Subcutaneous adipose tissue (tissue), 4 donors: ENCODE measurements around the gene KLHL11. TPM values are rescaled to one million over a fixed set of nuclear protein-coding genes. Genes with fewer than 3 reads are reported as not detected.

ENCODE experiments used
- total RNA-seq, 4 donors: library from RNA; depleted of rRNA; stranded (reverse); fragments of >200 nt; gene quantifications; one replicate each; pipeline ENCODE4 v1.1.0, GENCODE V29; 2016
- TF ChIP-seq, protein P1 (sequence below): fragments of 450-650 bp; IDR thresholded peaks from one replicate; pipeline ENCODE4 v1.5.1; 2016; ENCODE audit warnings: low read depth, mild to moderate bottlenecking, control low read depth, antibody characterized with exemption, moderate library complexity

KLHL11 gene
- total RNA-seq, 4 donors from 2014 or later: 15.1 to 20.5 (median 17.8) TPM

DNA sequence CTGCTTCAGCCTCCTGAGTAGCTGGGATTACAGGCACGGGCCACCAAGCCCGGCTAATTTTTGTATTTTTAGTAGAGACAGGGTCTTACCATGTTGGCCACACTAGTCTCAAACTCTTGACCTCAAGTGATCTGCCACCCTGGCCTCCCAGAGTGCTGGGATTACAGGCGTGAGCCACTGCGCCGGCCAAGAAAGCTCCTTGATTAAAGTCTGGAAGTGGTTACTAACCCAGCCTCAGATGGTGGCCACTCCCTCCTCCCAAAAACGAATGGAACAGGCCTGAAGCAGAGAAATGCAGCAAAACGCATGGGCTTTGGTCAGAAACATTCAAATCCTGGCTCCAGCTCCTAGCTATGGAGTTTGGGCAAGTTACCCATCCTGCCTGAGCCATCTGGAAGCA, 41.1 kb downstream of the KLHL11 start:
- TF ChIP-seq, protein P1, sequence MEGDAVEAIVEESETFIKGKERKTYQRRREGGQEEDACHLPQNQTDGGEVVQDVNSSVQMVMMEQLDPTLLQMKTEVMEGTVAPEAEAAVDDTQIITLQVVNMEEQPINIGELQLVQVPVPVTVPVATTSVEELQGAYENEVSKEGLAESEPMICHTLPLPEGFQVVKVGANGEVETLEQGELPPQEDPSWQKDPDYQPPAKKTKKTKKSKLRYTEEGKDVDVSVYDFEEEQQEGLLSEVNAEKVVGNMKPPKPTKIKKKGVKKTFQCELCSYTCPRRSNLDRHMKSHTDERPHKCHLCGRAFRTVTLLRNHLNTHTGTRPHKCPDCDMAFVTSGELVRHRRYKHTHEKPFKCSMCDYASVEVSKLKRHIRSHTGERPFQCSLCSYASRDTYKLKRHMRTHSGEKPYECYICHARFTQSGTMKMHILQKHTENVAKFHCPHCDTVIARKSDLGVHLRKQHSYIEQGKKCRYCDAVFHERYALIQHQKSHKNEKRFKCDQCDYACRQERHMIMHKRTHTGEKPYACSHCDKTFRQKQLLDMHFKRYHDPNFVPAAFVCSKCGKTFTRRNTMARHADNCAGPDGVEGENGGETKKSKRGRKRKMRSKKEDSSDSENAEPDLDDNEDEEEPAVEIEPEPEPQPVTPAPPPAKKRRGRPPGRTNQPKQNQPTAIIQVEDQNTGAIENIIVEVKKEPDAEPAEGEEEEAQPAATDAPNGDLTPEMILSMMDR: no peak

DNA sequence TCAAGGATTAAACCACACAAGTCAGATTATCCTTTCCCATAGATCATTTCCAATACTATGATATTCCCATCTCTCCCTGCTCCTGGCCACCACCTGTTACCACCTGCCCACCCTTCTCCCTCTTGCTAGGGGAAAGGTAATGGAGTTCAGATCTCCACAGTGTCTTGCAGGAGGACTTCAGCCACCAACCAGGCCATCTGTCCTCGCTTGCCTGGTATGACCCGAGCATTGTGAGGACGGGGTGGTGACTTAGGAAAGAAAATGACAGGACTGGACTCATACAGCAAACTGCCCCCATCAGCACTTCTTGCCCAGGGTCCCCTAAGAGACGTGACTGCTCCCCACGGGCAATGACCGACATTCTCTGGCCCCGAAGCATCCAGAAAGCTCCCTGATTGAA, 41.6 kb downstream of the KLHL11 start:
- TF ChIP-seq, protein P1: no peak

DNA sequence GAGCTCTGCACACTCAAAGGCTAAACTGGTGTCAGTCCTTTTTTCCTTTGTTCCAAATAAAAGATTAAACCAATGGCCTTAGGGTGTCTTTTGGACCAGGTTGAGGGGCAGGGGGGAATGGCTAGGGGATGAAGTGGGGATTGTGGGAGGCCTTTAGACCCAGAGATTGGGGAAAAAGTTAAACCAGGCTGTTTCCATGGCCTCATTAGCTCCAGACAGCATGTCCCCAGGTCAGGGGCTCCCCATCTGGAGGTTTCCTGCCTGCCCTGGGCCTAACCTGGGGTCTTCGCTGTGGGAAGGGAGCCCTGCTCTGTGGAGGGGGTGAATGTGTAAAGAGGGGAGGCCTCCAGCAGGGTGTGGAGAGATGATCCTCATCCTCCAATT, 42.1 kb downstream of the KLHL11 start:
- TF ChIP-seq, protein P1: no peak

DNA sequence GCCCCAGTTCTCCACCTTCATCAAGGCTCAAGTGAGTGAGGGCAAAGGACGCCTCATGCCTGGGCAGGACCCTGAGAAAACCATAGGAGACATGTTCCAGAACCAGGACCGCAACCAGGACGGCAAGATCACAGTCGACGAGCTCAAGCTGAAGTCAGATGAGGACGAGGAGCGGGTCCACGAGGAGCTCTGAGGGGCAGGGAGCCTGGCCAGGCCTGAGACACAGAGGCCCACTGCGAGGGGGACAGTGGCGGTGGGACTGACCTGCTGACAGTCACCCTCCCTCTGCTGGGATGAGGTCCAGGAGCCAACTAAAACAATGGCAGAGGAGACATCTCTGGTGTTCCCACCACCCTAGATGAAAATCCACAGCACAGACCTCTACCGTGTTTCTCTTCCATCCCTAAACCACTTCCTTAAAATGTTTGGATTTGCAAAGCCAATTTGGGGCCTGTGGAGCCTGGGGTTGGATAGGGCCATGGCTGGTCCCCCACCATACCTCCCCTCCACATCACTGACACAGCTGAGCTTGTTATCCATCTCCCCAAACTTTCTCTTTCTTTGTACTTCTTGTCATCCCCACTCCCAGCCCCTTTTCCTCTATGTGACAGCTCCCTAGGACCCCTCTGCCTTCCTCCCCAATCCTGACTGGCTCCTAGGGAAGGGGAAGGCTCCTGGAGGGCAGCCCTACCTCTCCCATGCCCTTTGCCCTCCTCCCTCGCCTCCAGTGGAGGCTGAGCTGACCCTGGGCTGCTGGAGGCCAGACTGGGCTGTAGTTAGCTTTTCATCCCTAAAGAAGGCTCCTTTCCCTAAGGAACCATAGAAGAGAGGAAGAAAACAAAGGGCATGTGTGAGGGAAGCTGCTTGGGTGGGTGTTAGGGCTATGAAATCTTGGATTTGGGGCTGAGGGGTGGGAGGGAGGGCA, 42.7 kb downstream of the KLHL11 start:
- TF ChIP-seq, protein P1: no peak

DNA sequence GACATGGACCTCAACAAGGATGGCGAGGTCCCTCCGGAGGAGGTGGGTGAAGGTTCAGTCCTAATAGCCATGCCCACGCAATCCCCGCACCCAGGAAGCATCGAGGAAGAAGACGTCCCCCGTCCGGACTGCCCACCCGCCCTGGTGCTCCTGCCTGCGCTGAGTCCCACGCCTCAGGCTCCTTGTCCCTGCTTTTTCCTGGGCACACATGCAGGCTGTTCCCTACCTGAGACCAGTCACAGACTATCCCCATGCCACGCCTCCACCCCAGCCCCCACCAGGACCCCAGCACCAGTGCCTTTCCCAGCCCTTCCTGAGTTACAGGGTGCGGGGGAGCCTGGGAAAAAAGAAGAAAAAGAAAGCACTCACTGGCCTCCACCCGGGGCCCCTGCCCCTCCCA, 43.4 kb downstream of the KLHL11 start:
- TF ChIP-seq, protein P1: no peak

DNA sequence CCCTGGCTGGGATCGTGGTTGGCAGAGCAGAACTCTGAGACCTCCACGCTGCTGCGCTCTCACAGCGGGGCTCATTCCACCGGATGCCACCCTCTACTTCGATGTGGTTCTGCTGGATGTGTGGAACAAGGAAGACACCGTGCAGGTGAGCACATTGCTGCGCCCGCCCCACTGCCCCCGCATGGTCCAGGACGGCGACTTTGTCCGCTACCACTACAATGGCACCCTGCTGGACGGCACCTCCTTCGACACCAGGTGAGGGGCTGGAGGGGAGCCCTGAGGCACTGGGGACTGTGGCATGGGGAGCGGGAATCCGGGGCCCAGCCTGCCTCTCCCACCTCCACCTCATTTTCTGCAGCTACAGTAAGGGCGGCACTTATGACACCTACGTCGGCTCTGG, 47.2 kb downstream of the KLHL11 start:
- TF ChIP-seq, protein P1: no peak

DNA sequence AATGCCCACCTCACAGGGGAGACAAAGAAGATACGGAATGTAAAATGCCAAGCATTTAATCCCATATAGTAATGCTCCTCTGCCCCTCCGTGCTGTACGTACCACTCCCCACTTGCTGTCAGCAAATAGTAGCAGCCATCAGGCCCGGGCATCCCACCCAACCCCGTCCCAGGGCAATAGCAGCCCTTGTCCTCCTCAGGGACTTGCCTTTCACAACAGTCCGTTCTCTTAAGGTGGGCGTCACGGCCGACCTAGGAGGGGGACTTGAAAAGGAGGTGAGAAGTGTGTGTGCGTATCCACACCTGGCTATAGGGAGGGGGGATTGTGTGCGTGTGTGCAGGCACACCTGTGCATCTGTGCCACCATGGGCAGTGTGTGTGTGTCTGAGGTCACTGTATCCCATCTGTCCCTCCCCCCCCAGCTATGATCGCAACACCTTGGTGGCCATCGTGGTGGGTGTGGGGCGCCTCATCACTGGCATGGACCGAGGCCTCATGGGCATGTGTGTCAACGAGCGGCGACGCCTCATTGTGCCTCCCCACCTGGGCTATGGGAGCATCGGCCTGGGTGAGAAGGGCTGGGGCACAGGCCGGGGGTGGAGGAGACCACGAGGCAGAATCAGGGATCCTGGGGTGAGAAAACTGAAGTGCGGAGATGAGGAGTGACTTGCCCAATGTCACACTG, 48.4 kb downstream of the KLHL11 start:
- TF ChIP-seq, protein P1: no peak
